GF-D8 (cell line): ENCODE results near the gene CNFN.

Source experiments
- DNase-seq: peaks from one replicate; lab custom pipeline; 2025; lab: John Stamatoyannopoulos, UW

Gene CNFN

GRCh38 chr19:42374826-42375376, 15.2 kb downstream of the CNFN start:
- no peak for DNase-seq

GRCh38 chr19:42370626-42371175, 19.4 kb downstream of the CNFN start:
- no peak for DNase-seq

GRCh38 chr19:42370068-42370520, 20.0 kb downstream of the CNFN start:
- DNase-seq, result no peak

- DNase-seq, result no peak
Measured at GRCh38 chr19:42369433-42370067, 20.5 kb downstream of the CNFN start.

- DNase-seq, result no peak
Measured at GRCh38 chr19:42368765-42369164, 21.3 kb downstream of the CNFN start.

- no peak for DNase-seq
Measured at GRCh38 chr19:42368360-42368759, 21.7 kb downstream of the CNFN start.

- no peak for DNase-seq
Measured at GRCh38 chr19:42367929-42368328, 22.2 kb downstream of the CNFN start.

GRCh38 chr19:42366673-42367072, 23.4 kb downstream of the CNFN start:
- no peak for DNase-seq

GRCh38 chr19:42363614-42364346, 26.3 kb downstream of the CNFN start:
- peak; percentile 34 for DNase-seq

- DNase-seq, result no peak
Measured at GRCh38 chr19:42362891-42363440, 27.1 kb downstream of the CNFN start.

GRCh38 chr19:42362342-42362741, 27.8 kb downstream of the CNFN start:
- DNase-seq, result no peak

- DNase-seq, result no peak
Measured at GRCh38 chr19:42361545-42361910, 28.6 kb downstream of the CNFN start.

- no peak for DNase-seq
Measured at GRCh38 chr19:42360787-42361544, 29.1 kb downstream of the CNFN start.

GRCh38 chr19:42357290-42357689, 32.8 kb downstream of the CNFN start:
- no peak for DNase-seq

GRCh38 chr19:42356686-42357085, 33.4 kb downstream of the CNFN start:
- DNase-seq, result no peak

- no peak for DNase-seq
Measured at GRCh38 chr19:42355896-42356295, 34.2 kb downstream of the CNFN start.

- DNase-seq, result no peak
Measured at GRCh38 chr19:42353341-42354015, 36.6 kb downstream of the CNFN start.

GRCh38 chr19:42352301-42353259, 37.5 kb downstream of the CNFN start:
- no peak for DNase-seq

- no peak for DNase-seq
Measured at GRCh38 chr19:42351079-42351735, 38.9 kb downstream of the CNFN start.

GRCh38 chr19:42350417-42350816, 39.7 kb downstream of the CNFN start:
- DNase-seq, result no peak
